ENCODE results near the gene GRHPR. TPM values are rescaled to one million over a fixed set of nuclear protein-coding genes. Genes with fewer than 3 reads are reported as not detected.

GRHPR gene
- polyA plus RNA-seq, 1 of the 3 experiments (the other 2 are of a cell fraction): 206 TPM

DNA sequence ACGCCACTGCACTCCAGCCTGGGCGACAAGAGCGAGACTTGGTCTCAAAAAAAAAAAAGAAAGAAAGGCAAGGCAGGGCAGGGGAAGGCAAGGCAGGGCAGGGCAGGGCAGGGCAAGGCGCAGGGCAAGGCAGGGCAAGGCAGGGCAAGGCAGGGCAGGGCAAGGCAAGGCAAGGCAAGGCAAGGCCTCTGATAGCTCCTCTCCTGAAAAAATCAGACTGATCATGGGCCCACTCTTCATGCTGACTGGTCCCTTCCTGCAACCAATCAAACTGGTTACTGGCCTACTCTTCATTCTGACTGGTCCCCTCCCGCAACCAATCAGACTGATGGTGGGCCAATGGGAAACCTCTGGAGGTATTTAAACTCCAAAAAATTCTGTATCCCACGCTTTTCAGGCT is 46.1 kb downstream of the GRHPR start:
- no peak for TF ChIP-seq FOSL2 (IDR thresholded peaks at IDR 0.05; ENCODE audit: borderline replicate concordance, low read depth)
- Histone ChIP-seq H3K79me2 (ENCODE audit: insufficient read depth) (peaks cover 11% of the 10 kb centered on the region), H4K20me1 (ENCODE audit: insufficient read depth) (peaks cover 6% of the 10 kb centered on the region; the same call in 1 of the 2 replicates), H3K9me2 (no peaks in the 10 kb centered on the region), H3K36me3 (replicated peaks in 1 of 2; ENCODE audit: control insufficient read depth in 1 of 2, insufficient read depth in 2 of 2, low read length in 1 of 2) (no peaks in the 10 kb centered on the region), H3K9ac (no peak overlapping the region), H3K4me1 (ENCODE audit: control insufficient read depth in 1 of 2, insufficient read depth in 2 of 2, low read depth in 1 of 2, low read length in 1 of 2) (peaks cover 3 to 5% of the 10 kb centered on the region in 2 experiments; a peak in 3 of 4 replicates), H3K9me3 (no peaks in the 10 kb centered on the region), H3F3A (replicated peaks; ENCODE audit: insufficient read depth) (peaks cover 51% of the 10 kb centered on the region), H2AFZ (ENCODE audit: low read depth) (no peak overlapping the region), H3K4me3 (ENCODE audit: low read depth in 2 of 2, low read length in 1 of 2) (no peak overlapping the region), H3K27me3 (ENCODE audit: insufficient read depth) (no peaks in the 10 kb centered on the region), H3K4me2 (no peak overlapping the region), H3K27ac (ENCODE audit: low read depth in 2 of 2, low read length in 1 of 2) (no peak overlapping the region)
- ChIA-PET CTCF (interaction anchor here (1.1 to 3.4 kb wide), 3 partner anchors 10 to 24 kb away, joined by 3 to 8 read pairs (median 3); no protein-coding TSS in a partner anchor), POLR2A (no interaction called here)
- 98% methylated on average over 6 of the region's 6 CpGs for WGBS (ENCODE audit: low lambda C conversion rate)
- DNase-seq: no peak

DNA sequence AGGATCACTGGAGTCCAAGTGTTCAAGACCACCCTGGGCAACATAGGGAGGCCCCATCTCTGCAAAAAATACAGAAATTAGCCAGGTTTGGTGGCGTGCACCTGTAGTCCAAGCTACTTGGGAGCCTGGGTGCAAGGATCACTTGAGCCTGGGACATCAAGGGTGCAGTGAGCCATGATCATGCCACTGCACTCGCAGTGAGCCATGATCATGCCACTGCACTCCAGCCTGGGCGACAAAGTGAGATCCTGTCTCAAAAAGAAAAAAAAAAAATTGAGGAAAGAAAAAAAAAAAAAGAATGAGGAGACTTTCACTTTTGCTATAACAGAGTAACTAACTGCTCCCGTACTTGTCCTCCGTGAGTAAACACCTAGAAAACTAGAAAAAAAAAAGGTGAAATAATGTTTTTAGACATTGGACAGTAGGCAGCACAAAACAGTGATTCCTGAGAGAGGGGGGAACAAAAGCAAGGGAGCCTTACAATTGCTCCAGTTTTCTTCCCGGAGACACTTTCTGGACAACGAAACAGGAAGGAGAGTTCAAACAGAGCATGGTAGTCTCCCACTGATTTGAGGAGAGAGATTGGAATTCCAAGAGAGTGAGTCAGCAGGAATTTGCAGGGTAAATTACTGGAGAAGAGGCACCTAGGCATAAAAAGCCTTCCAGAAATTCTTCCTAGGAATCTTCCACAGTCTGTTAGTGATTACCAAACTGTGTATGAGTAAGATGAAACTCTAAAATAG is 49.6 kb downstream of the GRHPR start:
- no peak for DNase-seq
- no peaks in the 10 kb centered on the region for H4K20me1 ChIP-seq (ENCODE audit: insufficient read depth)
- H3K27ac ChIP-seq (ENCODE audit: low read depth in 2 of 2, low read length in 1 of 2): peak overlapping the region; percentile 70 to 94; a peak in 3 of 4 replicates
- peak overlapping the region; percentile 70 for H3K4me2 ChIP-seq
- no peaks in the 10 kb centered on the region for H3K4me1 ChIP-seq (ENCODE audit: control insufficient read depth in 1 of 2, insufficient read depth in 2 of 2, low read depth in 1 of 2, low read length in 1 of 2)
- H2AFZ ChIP-seq (ENCODE audit: low read depth): peak overlapping the region; percentile 81
- H3K9me2 ChIP-seq: no peaks in the 10 kb centered on the region
- peaks cover 9% of the 10 kb centered on the region; the same call in 1 of the 2 replicates for H3K9me3 ChIP-seq
- CTCF ChIA-PET: no interaction called here
- H3K9ac ChIP-seq: peak overlapping the region; percentile 76
- H3K27me3 ChIP-seq (ENCODE audit: insufficient read depth): no peaks in the 10 kb centered on the region
- POLR2A ChIA-PET: no interaction called here
- peak overlapping the region; percentile 34 to 61; a peak in 3 of 4 replicates for H3K4me3 ChIP-seq (ENCODE audit: low read depth in 2 of 2, low read length in 1 of 2)
- H3F3A ChIP-seq (replicated peaks; ENCODE audit: insufficient read depth): peaks cover 28% of the 10 kb centered on the region
- no peaks in the 10 kb centered on the region for H3K36me3 ChIP-seq (replicated peaks in 1 of 2; ENCODE audit: control insufficient read depth in 1 of 2, insufficient read depth in 2 of 2, low read length in 1 of 2)
- no peaks in the 10 kb centered on the region for H3K79me2 ChIP-seq (ENCODE audit: insufficient read depth)
- WGBS (ENCODE audit: low lambda C conversion rate): 26% methylated on average over 7 of the region's 7 CpGs
- no peak for TF ChIP-seq RAD21 (IDR thresholded peaks at IDR 0.05; ENCODE audit: low read length)
- TF ChIP-seq NFIC (IDR thresholded peaks at IDR 0.05; ENCODE audit: borderline replicate concordance): peak; percentile 26; the same call in 1 of the 2 replicates
- peak; percentile 52; the same call in 1 of the 2 replicates for TF ChIP-seq RXRA (IDR thresholded peaks at IDR 0.05; ENCODE audit: borderline replicate concordance, low read depth)
- peak; percentile 91 for TF ChIP-seq TCF12 (IDR thresholded peaks at IDR 0.05)
- TF ChIP-seq, protein P1, sequence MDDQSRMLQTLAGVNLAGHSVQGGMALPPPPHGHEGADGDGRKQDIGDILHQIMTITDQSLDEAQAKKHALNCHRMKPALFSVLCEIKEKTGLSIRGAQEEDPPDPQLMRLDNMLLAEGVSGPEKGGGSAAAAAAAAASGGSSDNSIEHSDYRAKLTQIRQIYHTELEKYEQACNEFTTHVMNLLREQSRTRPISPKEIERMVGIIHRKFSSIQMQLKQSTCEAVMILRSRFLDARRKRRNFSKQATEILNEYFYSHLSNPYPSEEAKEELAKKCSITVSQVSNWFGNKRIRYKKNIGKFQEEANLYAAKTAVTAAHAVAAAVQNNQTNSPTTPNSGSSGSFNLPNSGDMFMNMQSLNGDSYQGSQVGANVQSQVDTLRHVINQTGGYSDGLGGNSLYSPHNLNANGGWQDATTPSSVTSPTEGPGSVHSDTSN (IDR thresholded peaks at IDR 0.05): no peak
- peak; percentile 60; the same call in 1 of the 2 replicates for TF ChIP-seq TAF1 (IDR thresholded peaks at IDR 0.05; ENCODE audit: borderline replicate concordance, low read depth, low read length)
- TF ChIP-seq EZH2phosphoT487 (IDR thresholded peaks at IDR 0.05; ENCODE audit: borderline replicate concordance, low read depth): no peak
- TF ChIP-seq EP300 (IDR thresholded peaks at IDR 0.05; ENCODE audit: borderline replicate concordance in 1 of 2, low read depth in 1 of 2, low read length in 1 of 2): peak in 1 of 2 experiments; percentile 37; a peak in 1 of 4 replicates
- TF ChIP-seq, protein P2, sequence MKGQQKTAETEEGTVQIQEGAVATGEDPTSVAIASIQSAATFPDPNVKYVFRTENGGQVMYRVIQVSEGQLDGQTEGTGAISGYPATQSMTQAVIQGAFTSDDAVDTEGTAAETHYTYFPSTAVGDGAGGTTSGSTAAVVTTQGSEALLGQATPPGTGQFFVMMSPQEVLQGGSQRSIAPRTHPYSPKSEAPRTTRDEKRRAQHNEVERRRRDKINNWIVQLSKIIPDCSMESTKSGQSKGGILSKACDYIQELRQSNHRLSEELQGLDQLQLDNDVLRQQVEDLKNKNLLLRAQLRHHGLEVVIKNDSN (IDR thresholded peaks at IDR 0.05; ENCODE audit: borderline replicate concordance, low read depth): no peak
- peak; percentile 83 for TF ChIP-seq FOSL2 (IDR thresholded peaks at IDR 0.05; ENCODE audit: borderline replicate concordance, low read depth)
- TF ChIP-seq GATA2 (CRISPR knock-in tag; IDR thresholded peaks at IDR 0.05): no peak
- TF ChIP-seq, protein P3, sequence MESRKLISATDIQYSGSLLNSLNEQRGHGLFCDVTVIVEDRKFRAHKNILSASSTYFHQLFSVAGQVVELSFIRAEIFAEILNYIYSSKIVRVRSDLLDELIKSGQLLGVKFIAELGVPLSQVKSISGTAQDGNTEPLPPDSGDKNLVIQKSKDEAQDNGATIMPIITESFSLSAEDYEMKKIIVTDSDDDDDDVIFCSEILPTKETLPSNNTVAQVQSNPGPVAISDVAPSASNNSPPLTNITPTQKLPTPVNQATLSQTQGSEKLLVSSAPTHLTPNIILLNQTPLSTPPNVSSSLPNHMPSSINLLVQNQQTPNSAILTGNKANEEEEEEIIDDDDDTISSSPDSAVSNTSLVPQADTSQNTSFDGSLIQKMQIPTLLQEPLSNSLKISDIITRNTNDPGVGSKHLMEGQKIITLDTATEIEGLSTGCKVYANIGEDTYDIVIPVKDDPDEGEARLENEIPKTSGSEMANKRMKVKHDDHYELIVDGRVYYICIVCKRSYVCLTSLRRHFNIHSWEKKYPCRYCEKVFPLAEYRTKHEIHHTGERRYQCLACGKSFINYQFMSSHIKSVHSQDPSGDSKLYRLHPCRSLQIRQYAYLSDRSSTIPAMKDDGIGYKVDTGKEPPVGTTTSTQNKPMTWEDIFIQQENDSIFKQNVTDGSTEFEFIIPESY (IDR thresholded peaks at IDR 0.05; ENCODE audit: borderline replicate concordance, low read depth): no peak
- no peak for TF ChIP-seq SMC3 (IDR thresholded peaks at IDR 0.05; ENCODE audit: low read depth, low read length)
- no peak for TF ChIP-seq CHD2 (IDR thresholded peaks at IDR 0.05; ENCODE audit: low read length, partially characterized antibody)
- TF ChIP-seq GABPA (IDR thresholded peaks at IDR 0.05; ENCODE audit: low read depth): no peak
- peak; percentile 77; the same call in 1 of the 2 replicates for TF ChIP-seq SIN3A (IDR thresholded peaks at IDR 0.05; ENCODE audit: borderline replicate concordance, low read depth, low read length)
- TF ChIP-seq POLR2AphosphoS5 (IDR thresholded peaks at IDR 0.05; ENCODE audit: low read depth, low read length): peak; percentile 66
- TF ChIP-seq, protein P4, sequence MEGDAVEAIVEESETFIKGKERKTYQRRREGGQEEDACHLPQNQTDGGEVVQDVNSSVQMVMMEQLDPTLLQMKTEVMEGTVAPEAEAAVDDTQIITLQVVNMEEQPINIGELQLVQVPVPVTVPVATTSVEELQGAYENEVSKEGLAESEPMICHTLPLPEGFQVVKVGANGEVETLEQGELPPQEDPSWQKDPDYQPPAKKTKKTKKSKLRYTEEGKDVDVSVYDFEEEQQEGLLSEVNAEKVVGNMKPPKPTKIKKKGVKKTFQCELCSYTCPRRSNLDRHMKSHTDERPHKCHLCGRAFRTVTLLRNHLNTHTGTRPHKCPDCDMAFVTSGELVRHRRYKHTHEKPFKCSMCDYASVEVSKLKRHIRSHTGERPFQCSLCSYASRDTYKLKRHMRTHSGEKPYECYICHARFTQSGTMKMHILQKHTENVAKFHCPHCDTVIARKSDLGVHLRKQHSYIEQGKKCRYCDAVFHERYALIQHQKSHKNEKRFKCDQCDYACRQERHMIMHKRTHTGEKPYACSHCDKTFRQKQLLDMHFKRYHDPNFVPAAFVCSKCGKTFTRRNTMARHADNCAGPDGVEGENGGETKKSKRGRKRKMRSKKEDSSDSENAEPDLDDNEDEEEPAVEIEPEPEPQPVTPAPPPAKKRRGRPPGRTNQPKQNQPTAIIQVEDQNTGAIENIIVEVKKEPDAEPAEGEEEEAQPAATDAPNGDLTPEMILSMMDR (IDR thresholded peaks at IDR 0.05): no peak
- peak; percentile 73 for TF ChIP-seq ELF1 (IDR thresholded peaks at IDR 0.05)
- peak; percentile 96 for TF ChIP-seq JUND (IDR thresholded peaks at IDR 0.05)
- no peak for TF ChIP-seq FOXJ3 (CRISPR knock-in tag; IDR thresholded peaks at IDR 0.05)
- no peak for TF ChIP-seq RFX5 (IDR thresholded peaks at IDR 0.05; ENCODE audit: low read length)

All from SK-N-SH (cell line).